ENCODE data around the gene LAMB4. TPM values are rescaled to one million over a fixed set of nuclear protein-coding genes. Genes with fewer than 3 reads are reported as not detected.

LAMB4 gene
- total and polyA plus RNA-seq, 2 experiments from 2014 or later = not detected

DNA sequence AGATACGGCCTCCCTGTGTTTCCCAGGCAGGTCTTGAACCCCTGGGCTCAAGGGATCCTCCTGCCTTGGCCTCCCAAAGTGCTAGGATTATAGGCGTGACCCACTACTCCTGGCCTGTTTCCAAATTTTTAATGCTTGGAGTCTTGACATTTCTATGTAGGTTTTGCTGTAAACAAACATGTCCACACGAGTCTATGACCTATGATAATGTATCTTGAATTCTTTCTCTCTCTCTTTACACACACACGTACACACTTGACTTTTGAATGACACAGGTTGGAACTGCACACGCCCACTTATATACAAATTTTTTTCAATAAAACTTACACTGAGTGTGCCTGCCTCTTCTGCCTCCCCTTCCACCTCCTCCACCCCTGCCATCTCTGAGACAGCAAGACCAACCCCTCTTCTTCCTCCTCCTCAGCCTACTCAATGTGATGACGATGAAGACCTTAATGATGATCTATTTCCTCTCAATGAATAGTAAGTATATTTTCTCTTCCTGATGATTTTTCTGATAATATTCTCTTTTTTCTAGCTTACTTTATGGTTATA lies 83.1 kb downstream of the LAMB4 start:
- Histone ChIP-seq H4K20me1 (replicated peaks; ENCODE audit: insufficient read depth) (no peaks in the 10 kb centered on the region), H3K4me3 (no peak overlapping the region), H3K27me3 (ENCODE audit: insufficient read depth) (no peaks in the 10 kb centered on the region), H3K27ac (ENCODE audit: low read depth) (no peak overlapping the region), H3F3A (replicated peaks; ENCODE audit: low read depth) (no peaks in the 10 kb centered on the region), H2AFZ (no peak overlapping the region), H3K79me2 (replicated peaks; ENCODE audit: insufficient read depth) (no peaks in the 10 kb centered on the region), H3K4me2 (no peak overlapping the region), H3K4me1 (ENCODE audit: insufficient read depth) (no peaks in the 10 kb centered on the region), H3K9me2 (ENCODE audit: insufficient read depth) (no peaks in the 10 kb centered on the region), H3K36me3 (ENCODE audit: insufficient read depth) (no peaks in the 10 kb centered on the region)
- TF ChIP-seq POLR2AphosphoS5 (IDR thresholded peaks at IDR 0.05; ENCODE audit: low read depth) (no peak), STAT1 (IDR thresholded peaks at IDR 0.05; ENCODE audit: unreplicated experiment) (no peak), CREB1 (CRISPR knock-in tag; IDR thresholded peaks at IDR 0.05; ENCODE audit: low read depth) (no peak), NANOG (IDR thresholded peaks at IDR 0.05; ENCODE audit: borderline replicate concordance) (no peak), JUNB (IDR thresholded peaks at IDR 0.05; ENCODE audit: unreplicated experiment) (no peak), ZNF331 (CRISPR knock-in tag; IDR thresholded peaks at IDR 0.05; ENCODE audit: low read depth) (no peak), EZH2phosphoT487 (IDR thresholded peaks at IDR 0.05; ENCODE audit: unreplicated experiment) (no peak), EZH2 (IDR thresholded peaks at IDR 0.05; ENCODE audit: low read depth, unreplicated experiment) (no peak), ZNF114 (CRISPR knock-in tag; IDR thresholded peaks at IDR 0.05) (no peak)
- TF ChIP-seq, protein P1, sequence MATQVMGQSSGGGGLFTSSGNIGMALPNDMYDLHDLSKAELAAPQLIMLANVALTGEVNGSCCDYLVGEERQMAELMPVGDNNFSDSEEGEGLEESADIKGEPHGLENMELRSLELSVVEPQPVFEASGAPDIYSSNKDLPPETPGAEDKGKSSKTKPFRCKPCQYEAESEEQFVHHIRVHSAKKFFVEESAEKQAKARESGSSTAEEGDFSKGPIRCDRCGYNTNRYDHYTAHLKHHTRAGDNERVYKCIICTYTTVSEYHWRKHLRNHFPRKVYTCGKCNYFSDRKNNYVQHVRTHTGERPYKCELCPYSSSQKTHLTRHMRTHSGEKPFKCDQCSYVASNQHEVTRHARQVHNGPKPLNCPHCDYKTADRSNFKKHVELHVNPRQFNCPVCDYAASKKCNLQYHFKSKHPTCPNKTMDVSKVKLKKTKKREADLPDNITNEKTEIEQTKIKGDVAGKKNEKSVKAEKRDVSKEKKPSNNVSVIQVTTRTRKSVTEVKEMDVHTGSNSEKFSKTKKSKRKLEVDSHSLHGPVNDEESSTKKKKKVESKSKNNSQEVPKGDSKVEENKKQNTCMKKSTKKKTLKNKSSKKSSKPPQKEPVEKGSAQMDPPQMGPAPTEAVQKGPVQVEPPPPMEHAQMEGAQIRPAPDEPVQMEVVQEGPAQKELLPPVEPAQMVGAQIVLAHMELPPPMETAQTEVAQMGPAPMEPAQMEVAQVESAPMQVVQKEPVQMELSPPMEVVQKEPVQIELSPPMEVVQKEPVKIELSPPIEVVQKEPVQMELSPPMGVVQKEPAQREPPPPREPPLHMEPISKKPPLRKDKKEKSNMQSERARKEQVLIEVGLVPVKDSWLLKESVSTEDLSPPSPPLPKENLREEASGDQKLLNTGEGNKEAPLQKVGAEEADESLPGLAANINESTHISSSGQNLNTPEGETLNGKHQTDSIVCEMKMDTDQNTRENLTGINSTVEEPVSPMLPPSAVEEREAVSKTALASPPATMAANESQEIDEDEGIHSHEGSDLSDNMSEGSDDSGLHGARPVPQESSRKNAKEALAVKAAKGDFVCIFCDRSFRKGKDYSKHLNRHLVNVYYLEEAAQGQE (IDR thresholded peaks at IDR 0.05; ENCODE audit: unreplicated experiment) = no peak
- TF ChIP-seq, protein P2, sequence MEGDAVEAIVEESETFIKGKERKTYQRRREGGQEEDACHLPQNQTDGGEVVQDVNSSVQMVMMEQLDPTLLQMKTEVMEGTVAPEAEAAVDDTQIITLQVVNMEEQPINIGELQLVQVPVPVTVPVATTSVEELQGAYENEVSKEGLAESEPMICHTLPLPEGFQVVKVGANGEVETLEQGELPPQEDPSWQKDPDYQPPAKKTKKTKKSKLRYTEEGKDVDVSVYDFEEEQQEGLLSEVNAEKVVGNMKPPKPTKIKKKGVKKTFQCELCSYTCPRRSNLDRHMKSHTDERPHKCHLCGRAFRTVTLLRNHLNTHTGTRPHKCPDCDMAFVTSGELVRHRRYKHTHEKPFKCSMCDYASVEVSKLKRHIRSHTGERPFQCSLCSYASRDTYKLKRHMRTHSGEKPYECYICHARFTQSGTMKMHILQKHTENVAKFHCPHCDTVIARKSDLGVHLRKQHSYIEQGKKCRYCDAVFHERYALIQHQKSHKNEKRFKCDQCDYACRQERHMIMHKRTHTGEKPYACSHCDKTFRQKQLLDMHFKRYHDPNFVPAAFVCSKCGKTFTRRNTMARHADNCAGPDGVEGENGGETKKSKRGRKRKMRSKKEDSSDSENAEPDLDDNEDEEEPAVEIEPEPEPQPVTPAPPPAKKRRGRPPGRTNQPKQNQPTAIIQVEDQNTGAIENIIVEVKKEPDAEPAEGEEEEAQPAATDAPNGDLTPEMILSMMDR (conservative IDR thresholded peaks at IDR 0.05; ENCODE audit: low read depth in 2 of 2) = no peak
- TF ChIP-seq, protein P3, sequence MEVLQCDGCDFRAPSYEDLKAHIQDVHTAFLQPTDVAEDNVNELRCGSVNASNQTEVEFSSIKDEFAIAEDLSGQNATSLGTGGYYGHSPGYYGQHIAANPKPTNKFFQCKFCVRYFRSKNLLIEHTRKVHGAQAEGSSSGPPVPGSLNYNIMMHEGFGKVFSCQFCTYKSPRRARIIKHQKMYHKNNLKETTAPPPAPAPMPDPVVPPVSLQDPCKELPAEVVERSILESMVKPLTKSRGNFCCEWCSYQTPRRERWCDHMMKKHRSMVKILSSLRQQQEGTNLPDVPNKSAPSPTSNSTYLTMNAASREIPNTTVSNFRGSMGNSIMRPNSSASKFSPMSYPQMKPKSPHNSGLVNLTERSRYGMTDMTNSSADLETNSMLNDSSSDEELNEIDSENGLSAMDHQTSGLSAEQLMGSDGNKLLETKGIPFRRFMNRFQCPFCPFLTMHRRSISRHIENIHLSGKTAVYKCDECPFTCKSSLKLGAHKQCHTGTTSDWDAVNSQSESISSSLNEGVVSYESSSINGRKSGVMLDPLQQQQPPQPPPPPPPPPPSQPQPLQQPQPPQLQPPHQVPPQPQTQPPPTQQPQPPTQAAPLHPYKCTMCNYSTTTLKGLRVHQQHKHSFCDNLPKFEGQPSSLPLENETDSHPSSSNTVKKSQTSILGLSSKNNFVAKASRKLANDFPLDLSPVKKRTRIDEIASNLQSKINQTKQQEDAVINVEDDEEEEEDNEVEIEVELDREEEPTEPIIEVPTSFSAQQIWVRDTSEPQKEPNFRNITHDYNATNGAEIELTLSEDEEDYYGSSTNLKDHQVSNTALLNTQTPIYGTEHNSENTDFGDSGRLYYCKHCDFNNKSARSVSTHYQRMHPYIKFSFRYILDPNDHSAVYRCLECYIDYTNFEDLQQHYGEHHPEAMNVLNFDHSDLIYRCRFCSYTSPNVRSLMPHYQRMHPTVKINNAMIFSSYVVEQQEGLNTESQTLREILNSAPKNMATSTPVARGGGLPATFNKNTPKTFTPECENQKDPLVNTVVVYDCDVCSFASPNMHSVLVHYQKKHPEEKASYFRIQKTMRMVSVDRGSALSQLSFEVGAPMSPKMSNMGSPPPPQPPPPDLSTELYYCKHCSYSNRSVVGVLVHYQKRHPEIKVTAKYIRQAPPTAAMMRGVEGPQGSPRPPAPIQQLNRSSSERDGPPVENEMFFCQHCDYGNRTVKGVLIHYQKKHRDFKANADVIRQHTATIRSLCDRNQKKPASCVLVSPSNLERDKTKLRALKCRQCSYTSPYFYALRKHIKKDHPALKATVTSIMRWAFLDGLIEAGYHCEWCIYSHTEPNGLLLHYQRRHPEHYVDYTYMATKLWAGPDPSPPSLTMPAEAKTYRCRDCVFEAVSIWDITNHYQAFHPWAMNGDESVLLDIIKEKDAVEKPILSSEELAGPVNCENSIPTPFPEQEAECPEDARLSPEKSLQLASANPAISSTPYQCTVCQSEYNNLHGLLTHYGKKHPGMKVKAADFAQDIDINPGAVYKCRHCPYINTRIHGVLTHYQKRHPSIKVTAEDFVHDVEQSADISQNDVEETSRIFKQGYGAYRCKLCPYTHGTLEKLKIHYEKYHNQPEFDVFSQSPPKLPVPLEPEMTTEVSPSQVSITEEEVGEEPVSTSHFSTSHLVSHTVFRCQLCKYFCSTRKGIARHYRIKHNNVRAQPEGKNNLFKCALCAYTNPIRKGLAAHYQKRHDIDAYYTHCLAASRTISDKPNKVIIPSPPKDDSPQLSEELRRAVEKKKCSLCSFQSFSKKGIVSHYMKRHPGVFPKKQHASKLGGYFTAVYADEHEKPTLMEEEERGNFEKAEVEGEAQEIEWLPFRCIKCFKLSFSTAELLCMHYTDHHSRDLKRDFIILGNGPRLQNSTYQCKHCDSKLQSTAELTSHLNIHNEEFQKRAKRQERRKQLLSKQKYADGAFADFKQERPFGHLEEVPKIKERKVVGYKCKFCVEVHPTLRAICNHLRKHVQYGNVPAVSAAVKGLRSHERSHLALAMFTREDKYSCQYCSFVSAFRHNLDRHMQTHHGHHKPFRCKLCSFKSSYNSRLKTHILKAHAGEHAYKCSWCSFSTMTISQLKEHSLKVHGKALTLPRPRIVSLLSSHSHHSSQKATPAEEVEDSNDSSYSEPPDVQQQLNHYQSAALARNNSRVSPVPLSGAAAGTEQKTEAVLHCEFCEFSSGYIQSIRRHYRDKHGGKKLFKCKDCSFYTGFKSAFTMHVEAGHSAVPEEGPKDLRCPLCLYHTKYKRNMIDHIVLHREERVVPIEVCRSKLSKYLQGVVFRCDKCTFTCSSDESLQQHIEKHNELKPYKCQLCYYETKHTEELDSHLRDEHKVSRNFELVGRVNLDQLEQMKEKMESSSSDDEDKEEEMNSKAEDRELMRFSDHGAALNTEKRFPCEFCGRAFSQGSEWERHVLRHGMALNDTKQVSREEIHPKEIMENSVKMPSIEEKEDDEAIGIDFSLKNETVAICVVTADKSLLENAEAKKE (CRISPR knock-in tag; IDR thresholded peaks at IDR 0.05) = no peak
- TF ChIP-seq, protein P4, sequence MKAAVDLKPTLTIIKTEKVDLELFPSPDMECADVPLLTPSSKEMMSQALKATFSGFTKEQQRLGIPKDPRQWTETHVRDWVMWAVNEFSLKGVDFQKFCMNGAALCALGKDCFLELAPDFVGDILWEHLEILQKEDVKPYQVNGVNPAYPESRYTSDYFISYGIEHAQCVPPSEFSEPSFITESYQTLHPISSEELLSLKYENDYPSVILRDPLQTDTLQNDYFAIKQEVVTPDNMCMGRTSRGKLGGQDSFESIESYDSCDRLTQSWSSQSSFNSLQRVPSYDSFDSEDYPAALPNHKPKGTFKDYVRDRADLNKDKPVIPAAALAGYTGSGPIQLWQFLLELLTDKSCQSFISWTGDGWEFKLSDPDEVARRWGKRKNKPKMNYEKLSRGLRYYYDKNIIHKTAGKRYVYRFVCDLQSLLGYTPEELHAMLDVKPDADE (IDR thresholded peaks at IDR 0.05) = no peak
- Mint-ChIP-seq H3K27ac (no peak overlapping the region), H3K4me3 (no peak overlapping the region), H3K27me3 (ENCODE audit: insufficient read depth, low read depth, poor library complexity) (no peaks in the 10 kb centered on the region), H3K36me3 (ENCODE audit: low read depth) (no peaks in the 10 kb centered on the region), H3K4me1 (no peaks in the 10 kb centered on the region), H3K9me3 (no peaks in the 10 kb centered on the region)
- no peak for ATAC-seq
- no peak for DNase-seq (ENCODE audit: low spot score)

All from GM23338 (cell line).